Panc1 (cell line): Measurements from ENCODE around the gene FAM20B. TPM values are rescaled to one million over a fixed set of nuclear protein-coding genes. Genes with fewer than 3 reads are reported as not detected.

Experiments used
- ATAC-seq: fragments of 200-7000 bp; cut with Tn5 transposase; 2 replicates; pipeline ENCODE4 v1.9.1; 2020; ENCODE audit warnings: mild to moderate bottlenecking, moderate library complexity
- BruUV-seq: library from RNA; stranded (reverse); fragments of 400-500 nt; replicated peaks from 2 replicates; lab custom pipeline; 2021; lab: Mats Ljungman, UMichigan
- CTCF ChIA-PET: fragments of 300-600 bp; sonication (Branson Sonifier 250); formaldehyde crosslinking; loops from one replicate; lab custom pipeline; 2022; ENCODE audit warnings: antibody characterized with exemption; lab: Charles Lee
- POLR2A ChIA-PET: fragments of 300-600 bp; sonication (Branson Sonifier 250); formaldehyde crosslinking; loops from one replicate; lab custom pipeline; 2022; ENCODE audit warnings: antibody characterized with exemption; lab: Charles Lee
- DNase-seq: peaks from one replicate; pipeline ENCODE4 v3.0.0-alpha.2; 2010; ENCODE audit warnings: low read depth, low spot score
- H3K27ac ChIP-seq: 2 replicates; pipeline ENCODE4 v1.5.1; 2011; ENCODE audit warnings: mild to moderate bottlenecking, low read length, inconsistent platforms
- H3K27me3 ChIP-seq: fragments of 200-500 bp; sonication (Bioruptor generic); 2 replicates; pipeline ENCODE4 v1.6.0; 2014; ENCODE audit warnings: low read length, inconsistent platforms; ENCODE audit not compliant: control insufficient read depth, insufficient read depth
- H3K36me3 ChIP-seq: fragments of 200-500 bp; sonication (Bioruptor generic); 2 replicates; pipeline ENCODE4 v1.5.1; 2014; ENCODE audit warnings: inconsistent platforms, mild to moderate bottlenecking, low read length, moderate library complexity; ENCODE audit not compliant: control insufficient read depth, insufficient read depth
- H3K4me1 ChIP-seq: 2 replicates; pipeline ENCODE4 v1.5.1; 2011; ENCODE audit warnings: inconsistent platforms, mild to moderate bottlenecking, low read length, moderate library complexity; ENCODE audit not compliant: control insufficient read depth, insufficient read depth
- H3K4me3 ChIP-seq, 2 experiments: 2 replicates each; pipeline ENCODE4 v1.5.1; 2011 to 2012; ENCODE audit warnings: low read depth in 2 of 2, low read length in 2 of 2, mild to moderate bottlenecking in 2 of 2, inconsistent platforms in 1 of 2, moderate library complexity in 1 of 2
- H3K9me3 ChIP-seq: fragments of 200-500 bp; sonication (Bioruptor generic); 2 replicates; pipeline ENCODE4 v1.5.1; 2014; ENCODE audit warnings: low read depth, mild to moderate bottlenecking, inconsistent platforms, low read length, moderate library complexity; ENCODE audit not compliant: control insufficient read depth, insufficient read depth
- CTCF ChIP-seq: fragments of 450-650 bp; IDR thresholded peaks from 2 replicates; pipeline ENCODE4 v1.5.1; 2017; ENCODE audit warnings: mild to moderate bottlenecking
- POLR2AphosphoS5 ChIP-seq: IDR thresholded peaks from 2 replicates; pipeline ENCODE4 v1.6.1; 2012; ENCODE audit warnings: mild to moderate bottlenecking, low read depth, low read length, moderate library complexity
- REST ChIP-seq, 2 experiments: IDR thresholded peaks; 2 replicates each; pipeline ENCODE4 v1.6.1; 2011 to 2012; ENCODE audit warnings: low read depth in 2 of 2, control low read depth in 1 of 2, low read length in 1 of 2, mild to moderate bottlenecking in 1 of 2, moderate library complexity in 1 of 2; ENCODE audit not compliant: insufficient read depth in 1 of 2
- SIN3A ChIP-seq: IDR thresholded peaks from 2 replicates; pipeline ENCODE4 v1.6.1; 2012; ENCODE audit warnings: low read depth, mild to moderate bottlenecking, low read length, moderate library complexity, borderline replicate concordance; ENCODE audit not compliant: insufficient read depth
- TCF7L2 ChIP-seq: IDR thresholded peaks from 2 replicates; pipeline ENCODE4 v1.6.1; 2011; ENCODE audit warnings: mild to moderate bottlenecking, low read depth, low read length, inconsistent platforms
- in situ Hi-C: cut with HindIII; loops from 2 replicates; pipeline ENCODE4 v1.10.0; 2016; ENCODE audit warnings: low sequenced_read_pairs, low pct_unique_long_range_greater_than_20kb
- intact Hi-C: fragments of 100-400 bp; cut with micrococcal nuclease; formaldehyde crosslinking; loops from one replicate; pipeline ENCODE4 v1.10.0; 2022; ENCODE audit not compliant: unreplicated experiment
- total RNA-seq: library from RNA; stranded (reverse); gene quantifications from one replicate; pipeline ENCODE4 v1.2.1, GENCODE V29; 2021; ENCODE audit not compliant: unreplicated experiment

The FAM20B gene
- total RNA-seq, 1 experiment from 2014 or later = 49.9 TPM

GRCh38 chr1:179083533-179083932, 57.8 kb downstream of the FAM20B start:
- ATAC-seq (no peak), DNase-seq (no peak)
- in situ Hi-C loops (no loop called here), intact Hi-C loops (loop anchor here (5.0 to 10.0 kb wide), 2 partner anchors 111 to 209 kb away; partner anchors contain the start of gene SOAT1)
- H3K27me3 ChIP-seq = no peaks in the 10 kb centered on the region
- POLR2A ChIA-PET = no interaction called here
- peaks cover 5% of the 10 kb centered on the region; the same call in 1 of the 2 replicates for H3K4me1 ChIP-seq
- no peak for TF ChIP-seq SIN3A
- TF ChIP-seq REST (IDR thresholded peaks at IDR 0.05; ENCODE audit: insufficient read depth in 1 of 2, low read depth in 2 of 2, low read length in 1 of 2) = no peak
- no peak for TF ChIP-seq CTCF
- no peak for TF ChIP-seq POLR2AphosphoS5
- TF ChIP-seq TCF7L2 = no peak
- CTCF ChIA-PET = no interaction called here
- peak overlapping the region; percentile 26; the same call in 1 of the 2 replicates for H3K27ac ChIP-seq
- peaks cover 2% of the 10 kb centered on the region; the same call in 1 of the 2 replicates for H3K36me3 ChIP-seq
- H3K4me3 ChIP-seq = peak overlapping the region; percentile 74 to 85; a peak in 3 of 4 replicates
- no TSS peak for BruUV-seq
- no peaks in the 10 kb centered on the region for H3K9me3 ChIP-seq

- intact Hi-C loops (loop anchor here (10.0 kb wide), 1 partner anchor 107 kb away; no protein-coding TSS in a partner anchor), in situ Hi-C loops (no loop called here)
- no peaks in the 10 kb centered on the region; the same call in 1 of the 2 replicates for H3K36me3 ChIP-seq
- no peaks in the 10 kb centered on the region for H3K27me3 ChIP-seq
- no peaks in the 10 kb centered on the region for H3K9me3 ChIP-seq
- H3K27ac ChIP-seq = no peak overlapping the region
- H3K4me1 ChIP-seq = peaks cover 11% of the 10 kb centered on the region
- BruUV-seq = no TSS peak
- H3K4me3 ChIP-seq = no peak overlapping the region
- DNase-seq (no peak), ATAC-seq (0 out of 2 replicates have a peak, but pooled peaks have one; percentile 9)
- ChIA-PET POLR2A (interaction anchor here (0.6 kb wide), 3 partner anchors 14 to 39 kb away, joined by 3 to 5 read pairs (median 4); no protein-coding TSS in a partner anchor), CTCF (no interaction called here)
- TF ChIP-seq REST (IDR thresholded peaks at IDR 0.05; ENCODE audit: insufficient read depth in 1 of 2, low read depth in 2 of 2, low read length in 1 of 2) (no peak), CTCF (no peak), POLR2AphosphoS5 (no peak)
Measured at GRCh38 chr1:179087665-179088064, 62.0 kb downstream of the FAM20B start.
